HuH-7.5 (cell line): ENCODE measurements around the gene PPM1N.

Source experiments
- DNase-seq: peaks from one replicate; pipeline ENCODE4 v3.0.0; 2011; ENCODE audit warnings: low spot score

Gene PPM1N

DNA sequence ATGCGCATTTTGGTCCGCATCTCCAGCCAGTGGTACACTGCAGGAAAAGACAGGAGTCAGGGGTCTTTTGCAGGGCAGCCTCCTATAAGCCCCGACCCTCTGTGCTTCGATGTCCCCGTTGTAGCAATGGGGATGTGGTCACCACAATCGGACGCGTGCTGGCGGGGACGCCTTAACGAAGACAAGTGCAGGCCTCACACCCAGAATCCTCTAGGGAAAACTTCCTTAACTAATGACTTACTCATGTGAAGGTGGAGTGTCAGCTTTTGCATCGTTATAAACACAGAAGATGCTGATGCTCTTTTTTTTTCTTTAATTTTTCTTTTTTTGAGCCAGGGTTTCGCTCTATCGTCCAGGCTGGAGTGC, 31.2 kb downstream of the PPM1N start:
- no peak for DNase-seq

GRCh38 chr19:45531349-45531748, 33.1 kb downstream of the PPM1N start:
- no peak for DNase-seq

GRCh38 chr19:45539459-45539858, 41.2 kb downstream of the PPM1N start:
- no peak for DNase-seq

- no peak for DNase-seq
These were observed 44.0 kb downstream of the PPM1N start for GRCh38 chr19:45542234-45542668.

DNA sequence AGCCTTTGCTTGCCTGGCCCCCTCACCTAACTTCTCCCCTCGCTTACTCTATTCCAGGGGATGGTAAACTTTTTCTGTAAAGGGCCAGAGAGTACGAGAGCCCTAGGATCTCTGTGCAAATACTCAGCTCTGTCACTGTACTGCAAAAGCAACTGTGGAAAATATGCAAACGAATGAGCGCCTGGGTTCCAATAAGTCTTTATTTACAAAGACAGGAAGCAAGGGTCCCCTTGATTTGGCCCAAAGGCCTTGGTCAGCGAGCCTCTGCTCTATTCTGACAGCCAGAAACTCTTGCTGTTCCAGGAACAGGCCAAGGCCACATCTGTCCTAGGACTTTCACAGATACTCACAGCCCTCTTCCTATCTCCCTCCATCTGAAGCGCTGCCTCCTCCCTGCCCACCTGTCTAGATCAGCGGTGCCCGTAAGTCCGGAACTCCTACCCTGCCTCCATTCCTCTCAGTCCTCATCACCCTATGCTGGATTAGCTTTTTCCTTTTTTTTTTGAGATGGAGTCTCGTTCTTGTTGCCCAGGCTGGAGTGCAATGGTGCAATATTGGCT, 49.0 kb downstream of the PPM1N start:
- DNase-seq: no peak

GRCh38 chr19:45547965-45548609, 49.8 kb downstream of the PPM1N start:
- no peak for DNase-seq
